Transverse colon (tissue), 4 donors: ENCODE data around the gene SDC3. TPM values are rescaled to one million over a fixed set of nuclear protein-coding genes. Genes with fewer than 3 reads are reported as not detected.
A peak's percentile ranks its signal among the peaks of the same experiment; 100 is the strongest.

Experiments used
- DNase-seq: peaks from one replicate; pipeline ENCODE4 v3.0.0-alpha.2; 2019
- H3K27ac ChIP-seq, 4 donors: fragments of 200-600 bp; sonication (generic); 2 replicates each; pipeline ENCODE4 v1.5.1; 2016 to 2018; ENCODE audit warnings: inconsistent platforms in 4 of 4
- H3K27me3 ChIP-seq: fragments of 200-600 bp; sonication (generic); 2 replicates; pipeline ENCODE4 v1.5.1; 2017; ENCODE audit warnings: inconsistent platforms
- H3K36me3 ChIP-seq, 4 donors: fragments of 200-600 bp; sonication (generic); 2 replicates each; pipeline ENCODE4 v1.5.1; 2017 to 2019; ENCODE audit warnings: inconsistent platforms in 4 of 4
- H3K4me1 ChIP-seq, 4 donors: fragments of 200-600 bp; sonication (generic); 2 replicates each; pipeline ENCODE4 v1.5.1; 2017 to 2020; ENCODE audit warnings: inconsistent platforms in 4 of 4
- H3K4me3 ChIP-seq, 4 donors: fragments of 200-600 bp; sonication (generic); 1 replicate in 1 of 4; 2 replicates in 3 of 4; pipeline versions ENCODE4 v1.5.1 to v1.6.1; 2017 to 2019; ENCODE audit warnings: inconsistent platforms in 4 of 4
- H3K9me3 ChIP-seq, 2 donors: fragments of 200-600 bp; sonication (generic); 2 replicates each; pipeline ENCODE4 v1.5.1; 2017 to 2019; ENCODE audit warnings: inconsistent platforms in 2 of 2
- CTCF ChIP-seq, 5 experiments: fragments of 200-600 bp in 3 of 5; fragments of 450-650 bp in 2 of 5; sonication (generic) in 3 of 5; IDR thresholded peaks; 1 replicate in 2 of 5; 2 replicates in 3 of 5; pipeline ENCODE4 v1.5.1; 2016 to 2017; ENCODE audit warnings: antibody characterized with exemption in 5 of 5, inconsistent platforms in 3 of 5, mild to moderate bottlenecking in 2 of 5, moderate library complexity in 1 of 5
- EP300 ChIP-seq: sonication (generic); formaldehyde crosslinking; IDR thresholded peaks from one replicate; pipeline ENCODE4 v1.6.1; 2017; ENCODE audit warnings: antibody characterized with exemption, low read depth
- POLR2A ChIP-seq: fragments of 450-650 bp; IDR thresholded peaks from one replicate; pipeline ENCODE4 v1.6.1; 2016; ENCODE audit warnings: antibody characterized with exemption, mild to moderate bottlenecking, moderate library complexity
- POLR2AphosphoS5 ChIP-seq, 3 donors: sonication (generic); formaldehyde crosslinking; IDR thresholded peaks; one replicate each; pipeline ENCODE4 v1.6.1; 2016; ENCODE audit warnings: antibody characterized with exemption in 3 of 3
- WGBS, 2 donors: methylation state at CpG; one replicate each; pipeline ENCODE4 v1.1.5; 2018; ENCODE audit warnings: low coverage in 1 of 2; 5-methylcytosine and 5-hydroxymethylcytosine counted together
- in situ Hi-C, 4 donors: fragments of 200-750 bp; cut with MboI; loops; one replicate each; pipeline versions ENCODE4 v1.15.0 to v1.15.1; 2017; ENCODE audit warnings: low sequenced_read_pairs in 3 of 4, low pct_ligation_motif_present in 1 of 4, low pct_unique_long_range_greater_than_20kb in 1 of 4
- intact Hi-C: fragments of 100-400 bp; cut with DNase I; formaldehyde crosslinking; loops from one replicate; pipeline ENCODE4 v1.15.1; 2023; ENCODE audit warnings: low total_unique reads
- total RNA-seq, 4 donors: library from RNA; depleted of rRNA; stranded (reverse); fragments of >200 nt; gene quantifications; one replicate each; pipeline ENCODE4 v1.1.0, GENCODE V29; 2016

SDC3 gene
- total RNA-seq, 4 donors from 2014 or later = 7.9 to 35.4 (median 10.1) TPM

- 30 to 60% methylated on average over 1 to 8 of the region's 8 CpGs for WGBS, 2 donors
- in situ Hi-C loops = no loop called here
- no peaks in the 10 kb centered on the region for H3K36me3 ChIP-seq
- no peak overlapping the region for H3K4me3 ChIP-seq
- no peaks in the 10 kb centered on the region for H3K9me3 ChIP-seq
- TF ChIP-seq POLR2A = no peak
- peak; percentile 54 to 66 (median 62) for TF ChIP-seq POLR2AphosphoS5 (IDR thresholded peaks at IDR 0.05)
- no peaks in the 10 kb centered on the region for H3K27me3 ChIP-seq
- peak; percentile 64 for DNase-seq
- intact Hi-C loops = loop anchor here (5.0 kb wide), 1 partner anchor 71 kb away; no protein-coding TSS in a partner anchor
- peaks cover 8 to 46% (median 35%) of the 10 kb centered on the region in 4 donors for H3K4me1 ChIP-seq
- peak overlapping the region; percentile 71 to 93 (median 88) for H3K27ac ChIP-seq
Measured at GRCh38 chr1:30888391-30888790, 20.2 kb downstream of the SDC3 start.

DNA sequence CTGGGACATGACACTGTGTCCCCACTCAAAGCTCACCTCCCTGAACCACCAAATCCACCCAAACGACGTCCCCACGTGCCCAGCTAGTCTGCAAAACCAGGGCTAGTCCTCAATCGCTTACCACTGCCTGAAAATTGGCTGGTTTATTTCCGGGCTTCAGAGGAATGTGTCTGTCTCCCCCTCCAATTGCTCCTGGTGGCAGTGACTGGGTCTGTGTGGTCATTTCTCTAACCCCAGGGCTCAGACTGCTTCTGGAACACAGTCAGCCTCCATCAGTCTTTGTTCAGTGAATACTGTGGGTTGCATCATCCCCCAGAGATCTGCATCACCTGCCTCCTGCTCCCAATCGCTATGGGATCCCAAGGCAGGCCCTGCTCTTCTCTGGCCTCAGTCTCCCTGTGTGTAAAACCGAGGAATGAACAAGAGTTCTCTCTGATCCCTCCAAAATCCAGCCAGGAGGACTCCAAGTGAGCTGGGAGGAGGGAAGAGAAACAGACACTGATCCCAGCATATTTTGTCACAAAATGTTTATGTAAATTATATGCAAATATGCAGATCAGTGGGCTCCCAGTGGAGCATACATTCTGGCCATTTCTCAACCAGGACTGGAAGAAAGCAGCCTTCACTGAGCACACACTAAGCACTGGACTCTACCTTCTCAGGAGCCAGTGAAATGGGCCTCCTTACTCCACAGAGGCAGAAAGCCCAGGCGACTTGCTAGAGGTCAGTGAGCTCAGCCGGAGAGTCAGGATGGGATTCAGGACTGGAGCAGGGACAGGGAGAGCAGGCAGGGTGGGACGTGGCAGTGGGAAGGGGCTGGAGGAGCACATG is 20.9 kb downstream of the SDC3 start:
- Histone ChIP-seq H3K4me1 (peaks cover 8 to 45% (median 37%) of the 10 kb centered on the region in 4 donors), H3K36me3 (no peaks in the 10 kb centered on the region), H3K27me3 (no peaks in the 10 kb centered on the region), H3K4me3 (no peak overlapping the region), H3K9me3 (no peaks in the 10 kb centered on the region), H3K27ac (peak overlapping the region; percentile 71 to 93 (median 88))
- intact Hi-C loops = loop anchor here (5.0 kb wide), 1 partner anchor 70 kb away; no protein-coding TSS in a partner anchor
- WGBS, 2 donors = 61 to 86% methylated on average over 1 to 10 of the region's 10 CpGs
- TF ChIP-seq POLR2AphosphoS5 (IDR thresholded peaks at IDR 0.05) (no peak), EP300 (no peak), CTCF (IDR thresholded peaks at IDR 0.05) (no peak), POLR2A (no peak)
- no peak for DNase-seq
- in situ Hi-C loops = no loop called here

DNA sequence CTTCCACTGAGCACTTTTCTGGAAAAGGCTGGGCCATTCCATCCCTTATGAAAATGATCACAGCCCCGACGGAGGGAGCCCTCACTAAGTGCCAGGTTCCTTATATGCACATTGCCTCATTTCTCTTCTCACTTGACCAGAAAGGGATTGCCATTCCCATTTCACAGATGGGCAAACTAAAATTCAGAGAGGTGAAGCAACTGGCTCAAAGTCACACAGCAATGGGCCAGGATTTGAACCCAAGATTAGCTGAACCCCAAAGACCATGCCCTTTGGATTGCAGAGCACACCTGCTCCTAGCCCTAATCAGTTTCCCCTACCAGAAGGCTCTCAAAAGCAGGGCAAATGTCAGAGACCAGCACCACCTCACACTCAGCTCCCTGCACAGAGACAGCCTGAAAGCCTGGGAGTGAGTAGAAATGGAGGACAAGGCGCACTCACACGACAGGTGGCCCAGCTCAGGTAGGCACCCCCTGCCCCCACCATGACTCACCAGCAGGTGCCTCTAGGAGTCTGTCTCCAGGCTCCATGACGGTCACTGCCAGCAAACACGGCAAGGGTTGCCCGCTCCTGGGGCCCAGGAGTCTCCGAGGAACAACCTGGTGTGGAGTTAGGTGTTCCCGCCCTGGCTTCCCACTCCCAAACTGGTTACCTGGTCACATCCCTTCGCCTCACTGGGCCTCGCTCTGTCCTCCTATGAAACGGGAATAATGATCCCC is 21.7 kb downstream of the SDC3 start:
- in situ Hi-C loops = no loop called here
- Histone ChIP-seq H3K4me1 (peaks cover 8 to 39% (median 37%) of the 10 kb centered on the region in 4 donors), H3K4me3 (no peak overlapping the region), H3K27me3 (no peaks in the 10 kb centered on the region), H3K9me3 (no peaks in the 10 kb centered on the region), H3K36me3 (no peaks in the 10 kb centered on the region), H3K27ac (peak overlapping the region; percentile 71 to 93 (median 88))
- intact Hi-C loops = loop anchor here (5.0 kb wide), 1 partner anchor 70 kb away; no protein-coding TSS in a partner anchor
- DNase-seq = no peak
- TF ChIP-seq EP300 = no peak
- no peak for TF ChIP-seq POLR2AphosphoS5 (IDR thresholded peaks at IDR 0.05)
- TF ChIP-seq POLR2A = no peak
- WGBS, 2 donors = 78 to 100% methylated on average over 2 to 12 of the region's 12 CpGs

GRCh38 chr1:30885570-30886522 is 22.7 kb downstream of the SDC3 start:
- H3K9me3 ChIP-seq = no peaks in the 10 kb centered on the region
- intact Hi-C loops = loop anchor here (5.0 kb wide), 1 partner anchor 69 kb away; no protein-coding TSS in a partner anchor
- in situ Hi-C loops = no loop called here

More at GRCh38 chr1:30885570-30886522, 22.7 kb downstream of the SDC3 start:
- Histone ChIP-seq H3K4me3 (no peak overlapping the region), H3K27ac (peak overlapping the region; percentile 71 to 93 (median 88)), H3K36me3 (no peaks in the 10 kb centered on the region), H3K4me1 (peaks cover 8 to 40% (median 38%) of the 10 kb centered on the region in 4 donors), H3K27me3 (no peaks in the 10 kb centered on the region)
- no peak for DNase-seq
- 67 to 100% methylated on average over 1 to 17 of the region's 17 CpGs for WGBS, 2 donors
- TF ChIP-seq POLR2A = no peak
- no peak for TF ChIP-seq CTCF (IDR thresholded peaks at IDR 0.05)
- TF ChIP-seq POLR2AphosphoS5 (IDR thresholded peaks at IDR 0.05) = no peak
- TF ChIP-seq EP300 = no peak
